PC-9 (cell line): Measurements from ENCODE around the gene CEBPB.

Experiments
- CTCF ChIP-seq: fragments of 200-600 bp; sonication (generic); conservative IDR thresholded peaks from 2 replicates; pipeline ENCODE4 v1.6.1; 2017; ENCODE audit warnings: mixed run types, antibody characterized with exemption, mild to moderate bottlenecking, moderate library complexity
- EZH2 ChIP-seq: fragments of 200-600 bp; sonication (generic); IDR thresholded peaks from 2 replicates; pipeline ENCODE4 v1.8.0; 2017; ENCODE audit warnings: antibody characterized with exemption, low read depth

- TF ChIP-seq CTCF, result no peak
- TF ChIP-seq EZH2, result no peak
Measured at GRCh38 chr20:50181344-50181743, 9.3 kb upstream of the CEBPB start.
